GM12891 (cell line): ENCODE measurements around the gene SLC25A24.
"Not testable (repeated sequence)": the region's sequence is repeated elsewhere in the genome, so short reads cannot be mapped to it uniquely, and the experiment has no call there.

Experiments used
- DNase-seq: peaks from one replicate; pipeline ENCODE4 v3.0.0; 2011; ENCODE audit warnings: low spot score; ENCODE audit not compliant: insufficient read length
- FAIRE-seq: peaks from 2 replicates; lab custom pipeline; 2011; peaks lifted over from hg19 to GRCh38; lab: Jason Lieb, UNC
- PAX5 ChIP-seq: IDR thresholded peaks from 2 replicates; pipeline ENCODE4 v1.6.1; 2011; ENCODE audit warnings: low read length, moderate library complexity, mild to moderate bottlenecking; ENCODE audit not compliant: insufficient read depth, severe bottlenecking
- POLR2A ChIP-seq: IDR thresholded peaks from 2 replicates; pipeline ENCODE4 v1.6.1; 2011; ENCODE audit warnings: low read depth, low read length, control low read depth
- POLR2AphosphoS5 ChIP-seq: IDR thresholded peaks from 2 replicates; pipeline ENCODE4 v1.6.1; 2011; ENCODE audit warnings: low read depth, low read length, control low read depth
- POU2F2 ChIP-seq: IDR thresholded peaks from 2 replicates; pipeline ENCODE4 v1.6.1; 2011; ENCODE audit warnings: low read depth, mild to moderate bottlenecking, control low read depth, low read length, moderate library complexity
- SPI1 ChIP-seq: IDR thresholded peaks from 2 replicates; pipeline ENCODE4 v1.6.1; 2011; ENCODE audit warnings: low read depth, low read length, control low read depth
- TAF1 ChIP-seq: IDR thresholded peaks from 2 replicates; pipeline ENCODE4 v1.6.1; 2011; ENCODE audit warnings: low read depth, low read length, control low read depth

The SLC25A24 gene

GRCh38 chr1:108211014-108211413 is 10.9 kb upstream of the SLC25A24 start:
- TF ChIP-seq SPI1: no peak
- TF ChIP-seq PAX5: no peak
- no peak for TF ChIP-seq TAF1
- TF ChIP-seq POU2F2: no peak
- no peak for TF ChIP-seq POLR2A
- DNase-seq (no peak), FAIRE-seq (no peak)

DNA sequence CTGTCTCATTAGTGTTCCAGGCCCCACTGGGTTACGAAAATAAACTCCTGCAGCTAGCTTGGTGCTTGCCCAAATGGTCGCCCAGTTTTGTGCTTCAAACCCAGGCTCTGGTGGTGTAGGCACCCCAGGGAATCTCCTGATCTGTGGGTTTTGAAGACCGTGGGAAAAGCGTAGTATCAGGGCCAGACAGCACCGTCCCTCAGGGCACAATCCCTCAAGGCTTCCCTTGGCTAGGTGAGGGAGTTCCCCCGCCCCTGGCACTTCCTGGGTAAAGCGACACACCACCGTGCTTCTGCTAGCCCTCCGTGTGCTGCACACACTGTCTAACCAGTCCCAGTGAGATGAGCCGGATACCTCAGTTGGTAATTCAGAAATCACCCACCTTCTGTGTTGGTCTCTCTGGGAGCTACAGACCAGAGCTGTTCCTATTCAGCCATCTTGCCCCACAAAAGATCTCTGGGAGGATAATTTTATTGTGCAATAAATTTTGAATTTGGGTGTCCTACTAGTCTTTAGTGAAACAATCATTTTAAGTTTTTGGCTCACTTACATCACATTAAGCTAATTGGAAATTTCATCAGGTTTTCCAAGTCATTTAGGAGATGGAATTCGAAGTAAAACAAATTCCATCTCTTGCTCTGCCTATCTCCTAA is 9.4 kb upstream of the SLC25A24 start:
- FAIRE-seq (no peak), DNase-seq (no peak)
- no peak for TF ChIP-seq TAF1
- TF ChIP-seq POU2F2: no peak
- TF ChIP-seq SPI1: no peak
- no peak for TF ChIP-seq POLR2A
- TF ChIP-seq POLR2AphosphoS5: no peak
- TF ChIP-seq PAX5: no peak

DNA sequence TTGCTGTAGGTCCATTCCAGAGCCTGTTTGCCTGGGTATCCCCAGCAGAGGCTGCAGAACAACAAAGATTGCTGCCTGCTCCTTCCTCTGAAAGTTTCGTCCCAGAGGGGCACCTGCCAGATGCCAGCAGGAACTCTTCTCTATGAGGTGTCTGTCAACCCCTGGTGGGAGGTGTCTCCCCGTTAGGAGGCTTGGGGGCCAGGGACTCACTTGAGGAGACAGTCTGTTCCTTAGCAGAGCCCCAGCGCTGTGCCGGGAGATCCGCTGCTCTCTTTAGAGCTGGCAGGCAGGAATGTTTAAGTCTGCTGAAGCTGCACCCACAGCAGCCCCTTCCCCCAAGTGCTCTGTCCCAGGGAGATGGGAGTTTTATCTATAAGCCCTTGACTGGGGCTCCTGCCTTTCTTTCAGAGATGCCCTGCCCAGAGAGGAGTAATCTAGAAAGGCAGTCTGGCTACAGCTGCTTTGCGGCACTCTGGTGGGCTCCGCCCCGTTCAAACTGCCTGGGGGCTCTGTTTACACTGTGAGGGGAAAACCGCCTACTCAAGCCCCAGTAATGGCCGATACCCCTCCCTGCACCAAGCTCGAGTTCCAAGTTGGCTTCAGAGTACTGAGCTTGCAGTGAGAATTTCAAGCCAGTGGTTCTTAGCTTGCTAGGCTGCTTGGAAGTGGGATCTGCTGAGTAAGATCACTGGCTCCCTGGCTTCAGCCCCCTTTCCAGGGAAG is 8.7 kb upstream of the SLC25A24 start:
- FAIRE-seq: no peak

GRCh38 chr1:108203582-108203981 is 3.4 kb upstream of the SLC25A24 start:
- FAIRE-seq, DNase-seq: not testable (repeated sequence)

More for the DNA sequence above, 8.7 kb upstream of the SLC25A24 start:
- no peak for TF ChIP-seq POLR2A
- no peak for TF ChIP-seq POU2F2
- no peak for TF ChIP-seq TAF1
- no peak for TF ChIP-seq SPI1
- no peak for TF ChIP-seq PAX5
- TF ChIP-seq POLR2AphosphoS5: no peak
- no peak for DNase-seq

DNA sequence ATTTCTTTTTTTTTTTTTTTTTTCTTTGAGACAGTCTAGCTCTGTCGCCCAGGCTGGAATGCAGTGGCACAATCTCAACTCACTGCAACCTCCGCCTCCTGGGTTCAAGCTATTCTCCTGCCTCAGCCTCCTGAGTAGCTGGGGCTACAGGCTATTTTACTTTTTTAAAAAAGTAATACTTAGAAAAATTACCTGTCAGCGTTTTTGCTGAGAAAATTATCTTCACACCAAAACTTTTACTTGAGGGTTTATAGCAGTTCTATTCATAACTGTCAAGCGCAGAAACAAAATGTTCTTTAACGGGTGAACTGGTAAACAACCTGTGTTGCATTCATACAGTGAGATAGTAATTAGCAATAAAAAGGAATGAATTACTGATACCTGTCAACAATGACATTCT is 1.5 kb upstream of the SLC25A24 start:
- no peak for TF ChIP-seq POU2F2
- TF ChIP-seq PAX5: no peak
- TF ChIP-seq TAF1: no peak
- TF ChIP-seq POLR2AphosphoS5: no peak
- TF ChIP-seq POLR2A: no peak
- TF ChIP-seq SPI1: no peak
- no peak for FAIRE-seq
- no peak for DNase-seq

- TF ChIP-seq POLR2A: no peak
- no peak for TF ChIP-seq SPI1
- TF ChIP-seq PAX5: no peak
- no peak for TF ChIP-seq POU2F2
- TF ChIP-seq TAF1: no peak
- no peak for TF ChIP-seq POLR2AphosphoS5
- no peak for FAIRE-seq
- no peak for DNase-seq
Measured at GRCh38 chr1:108200687-108201051, 526 bp upstream of the SLC25A24 start.

- TF ChIP-seq POU2F2: no peak
- TF ChIP-seq TAF1: no peak
- TF ChIP-seq PAX5: no peak
- TF ChIP-seq POLR2AphosphoS5: no peak
- DNase-seq: no peak
- no peak for FAIRE-seq
Measured at GRCh38 chr1:108199201-108199691, 897 bp downstream of the SLC25A24 start.

DNA sequence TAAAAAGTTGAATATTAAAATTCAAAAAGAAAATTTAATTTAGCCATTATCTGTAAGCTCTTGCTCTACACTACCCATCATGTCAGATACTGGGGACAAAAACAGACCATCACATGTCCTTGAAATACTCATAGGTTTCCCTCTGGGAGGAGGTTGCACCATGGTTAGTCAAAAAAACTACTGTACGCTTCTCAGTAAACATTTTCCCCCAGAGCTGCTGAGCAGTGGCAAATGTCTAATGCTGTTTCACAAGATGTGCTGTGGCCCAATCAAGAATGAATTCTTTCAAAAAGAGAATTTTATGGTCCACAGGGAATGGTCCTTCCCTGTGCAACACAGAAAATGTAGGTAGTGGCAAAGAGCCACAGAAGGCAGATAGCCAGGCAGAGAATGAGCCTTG is 6.1 kb downstream of the SLC25A24 start:
- DNase-seq: no peak
- FAIRE-seq: no peak
- no peak for TF ChIP-seq POLR2AphosphoS5
- no peak for TF ChIP-seq SPI1
- no peak for TF ChIP-seq POLR2A
- no peak for TF ChIP-seq PAX5
- no peak for TF ChIP-seq POU2F2
- TF ChIP-seq TAF1: no peak

GRCh38 chr1:108193333-108193732 is 6.8 kb downstream of the SLC25A24 start:
- TF ChIP-seq SPI1 (no peak), PAX5 (no peak), TAF1 (no peak), POLR2AphosphoS5 (no peak), POLR2A (no peak), POU2F2 (no peak)
- no peak for FAIRE-seq
- no peak for DNase-seq

- TF ChIP-seq TAF1 (no peak), POLR2AphosphoS5 (no peak), PAX5 (no peak), POU2F2 (no peak)
- FAIRE-seq (no peak), DNase-seq (no peak)
Measured at GRCh38 chr1:108192581-108192980, 7.6 kb downstream of the SLC25A24 start.
